ENCODE results near the gene KLHL13.
A peak's percentile ranks its signal among the peaks of the same experiment; 100 is the strongest.

The KLHL13 gene

DNA sequence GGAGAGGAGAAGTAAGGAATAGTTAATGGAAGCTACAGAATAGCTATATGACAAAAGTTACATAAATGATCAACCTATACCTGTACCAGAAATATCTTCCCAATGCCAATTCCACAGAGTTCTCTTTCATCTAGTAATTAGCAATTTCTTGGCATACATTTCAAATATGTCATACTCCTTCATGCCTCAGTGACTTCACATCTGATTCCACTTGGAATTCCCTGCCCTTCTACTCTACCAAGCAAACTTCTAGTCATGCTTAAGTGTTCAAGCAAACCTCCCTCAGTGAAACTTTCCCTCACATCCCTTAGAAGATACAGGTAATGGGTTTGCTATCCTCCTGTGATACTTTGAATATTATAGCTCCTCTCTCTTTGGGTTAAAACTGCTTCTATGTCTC lies 127.1 kb downstream of the KLHL13 start:
- TF ChIP-seq, protein P1, sequence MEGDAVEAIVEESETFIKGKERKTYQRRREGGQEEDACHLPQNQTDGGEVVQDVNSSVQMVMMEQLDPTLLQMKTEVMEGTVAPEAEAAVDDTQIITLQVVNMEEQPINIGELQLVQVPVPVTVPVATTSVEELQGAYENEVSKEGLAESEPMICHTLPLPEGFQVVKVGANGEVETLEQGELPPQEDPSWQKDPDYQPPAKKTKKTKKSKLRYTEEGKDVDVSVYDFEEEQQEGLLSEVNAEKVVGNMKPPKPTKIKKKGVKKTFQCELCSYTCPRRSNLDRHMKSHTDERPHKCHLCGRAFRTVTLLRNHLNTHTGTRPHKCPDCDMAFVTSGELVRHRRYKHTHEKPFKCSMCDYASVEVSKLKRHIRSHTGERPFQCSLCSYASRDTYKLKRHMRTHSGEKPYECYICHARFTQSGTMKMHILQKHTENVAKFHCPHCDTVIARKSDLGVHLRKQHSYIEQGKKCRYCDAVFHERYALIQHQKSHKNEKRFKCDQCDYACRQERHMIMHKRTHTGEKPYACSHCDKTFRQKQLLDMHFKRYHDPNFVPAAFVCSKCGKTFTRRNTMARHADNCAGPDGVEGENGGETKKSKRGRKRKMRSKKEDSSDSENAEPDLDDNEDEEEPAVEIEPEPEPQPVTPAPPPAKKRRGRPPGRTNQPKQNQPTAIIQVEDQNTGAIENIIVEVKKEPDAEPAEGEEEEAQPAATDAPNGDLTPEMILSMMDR (IDR thresholded peaks at IDR 0.05; ENCODE audit: extremely low read depth, missing control alignments), result no peak
- no peak for DNase-seq (ENCODE audit: low spot score)

DNA sequence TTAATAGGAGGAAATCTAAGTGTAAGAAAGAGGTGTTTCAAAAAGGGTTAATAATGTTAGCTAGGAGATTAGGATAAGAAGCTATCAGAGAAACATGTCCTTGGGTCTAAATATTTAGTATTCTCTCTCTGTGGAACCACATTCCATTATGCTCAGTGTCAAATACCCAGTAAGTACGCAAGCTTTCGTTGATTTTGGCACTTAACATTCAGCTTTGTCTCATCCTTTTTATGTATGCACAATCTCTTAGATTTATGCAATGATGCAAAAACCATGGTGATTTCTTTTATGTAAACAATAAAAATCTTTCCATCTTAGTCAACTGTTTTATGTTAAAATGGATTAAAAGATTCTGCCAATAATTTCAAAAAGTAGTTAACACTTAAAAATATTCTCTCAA lies 129.2 kb downstream of the KLHL13 start:
- DNase-seq (ENCODE audit: low spot score), result no peak
- TF ChIP-seq, protein P1 (IDR thresholded peaks at IDR 0.05; ENCODE audit: extremely low read depth, missing control alignments), result no peak

DNA sequence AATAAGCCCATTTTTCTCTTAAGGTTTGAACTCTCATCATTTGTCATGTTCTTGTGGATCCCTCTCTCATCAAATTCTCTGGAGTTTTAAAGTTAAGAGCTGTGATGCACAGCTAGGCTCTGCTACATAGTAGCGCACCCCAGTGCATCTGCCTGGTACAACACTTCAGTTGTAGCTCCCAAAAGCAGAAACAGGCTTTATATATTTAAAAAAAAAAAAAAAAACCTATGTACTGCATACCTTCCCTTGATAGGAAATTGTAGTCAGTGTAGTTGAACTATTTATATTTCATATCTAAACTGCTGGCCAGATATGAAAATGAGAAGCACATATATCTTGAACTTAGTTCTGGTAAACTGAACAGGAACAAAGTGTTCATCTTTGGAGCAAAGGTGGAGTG lies 131.4 kb downstream of the KLHL13 start:
- DNase-seq (ENCODE audit: low spot score), result no peak

DNA sequence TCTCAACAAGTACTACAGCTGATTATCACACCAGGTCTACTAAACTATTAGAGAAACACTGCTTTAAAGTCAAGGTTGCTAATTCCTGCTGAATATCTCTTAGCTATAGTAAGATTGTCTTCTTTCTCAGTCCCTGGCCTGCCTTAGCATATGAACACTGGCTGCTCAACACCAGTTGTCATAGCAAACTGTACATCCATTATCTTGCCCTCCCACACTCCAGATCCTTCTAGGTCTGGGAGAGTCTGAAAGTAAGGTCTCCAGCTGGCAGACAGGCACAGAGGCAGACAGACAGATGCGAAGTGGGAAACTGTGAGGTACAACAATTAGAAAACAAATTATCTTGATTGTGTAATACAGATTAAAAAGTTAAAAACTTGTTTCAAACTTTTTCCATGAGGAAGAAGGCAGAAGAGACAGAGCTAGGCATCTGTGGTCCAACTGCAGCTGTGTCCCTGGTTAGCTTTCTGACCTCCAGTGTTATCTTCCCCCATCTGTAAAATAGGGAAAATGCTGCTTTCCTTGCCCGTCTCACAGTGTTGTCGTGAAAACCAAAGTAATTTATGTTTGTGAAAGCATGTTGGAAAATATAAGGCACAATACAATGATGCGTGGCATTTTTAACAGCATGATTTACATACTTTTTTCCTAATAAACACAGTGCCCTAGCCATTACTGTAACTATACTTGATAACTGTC lies 133.8 kb downstream of the KLHL13 start:
- TF ChIP-seq, protein P1 (IDR thresholded peaks at IDR 0.05; ENCODE audit: extremely low read depth, missing control alignments), result no peak

More for the DNA sequence above, 131.4 kb downstream of the KLHL13 start:
- TF ChIP-seq, protein P1 (IDR thresholded peaks at IDR 0.05; ENCODE audit: extremely low read depth, missing control alignments), result peak; percentile 4

DNA sequence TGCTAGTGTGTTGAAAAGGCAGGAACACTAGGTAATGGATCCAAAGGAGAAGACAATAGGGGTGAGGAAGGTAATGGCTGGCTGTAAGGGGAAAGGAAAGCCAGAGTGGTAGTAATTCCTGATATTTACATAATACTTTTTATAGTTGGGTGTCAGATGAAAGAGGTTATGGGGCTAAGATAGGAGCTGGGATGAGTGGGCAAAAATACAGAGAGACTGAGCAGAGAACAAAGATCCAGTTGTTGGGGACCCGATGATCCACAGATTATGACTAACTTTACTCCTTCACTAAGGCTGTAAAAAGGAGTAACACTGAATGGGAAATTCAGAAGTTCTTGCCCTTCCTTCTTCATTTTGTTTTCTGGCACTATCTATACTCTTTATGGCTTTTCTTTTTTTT lies 138.2 kb downstream of the KLHL13 start:
- no peak for DNase-seq (ENCODE audit: low spot score)
- TF ChIP-seq, protein P1 (IDR thresholded peaks at IDR 0.05; ENCODE audit: extremely low read depth, missing control alignments), result no peak

More for the DNA sequence above, 133.8 kb downstream of the KLHL13 start:
- DNase-seq (ENCODE audit: low spot score), result no peak

DNA sequence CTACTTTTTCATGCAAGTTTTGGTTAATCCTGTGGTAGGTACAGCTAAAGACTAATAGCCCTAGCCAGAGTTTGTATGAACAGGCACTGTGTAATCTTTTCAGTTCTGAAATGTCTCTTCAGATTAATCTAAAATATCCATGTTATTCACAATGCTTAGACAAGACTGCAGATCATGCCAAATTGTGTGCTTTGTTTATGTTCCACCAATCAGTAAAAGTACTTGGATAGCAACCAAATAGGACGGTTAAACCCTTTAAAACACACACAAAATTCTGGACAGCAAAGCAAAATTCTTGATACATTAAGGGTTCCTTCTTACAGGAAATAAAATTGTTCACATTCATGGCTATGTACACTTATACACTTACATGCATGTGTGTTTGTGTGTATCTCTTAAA lies 139.1 kb downstream of the KLHL13 start:
- no peak for DNase-seq (ENCODE audit: low spot score)
- TF ChIP-seq, protein P1 (IDR thresholded peaks at IDR 0.05; ENCODE audit: extremely low read depth, missing control alignments), result no peak

DNA sequence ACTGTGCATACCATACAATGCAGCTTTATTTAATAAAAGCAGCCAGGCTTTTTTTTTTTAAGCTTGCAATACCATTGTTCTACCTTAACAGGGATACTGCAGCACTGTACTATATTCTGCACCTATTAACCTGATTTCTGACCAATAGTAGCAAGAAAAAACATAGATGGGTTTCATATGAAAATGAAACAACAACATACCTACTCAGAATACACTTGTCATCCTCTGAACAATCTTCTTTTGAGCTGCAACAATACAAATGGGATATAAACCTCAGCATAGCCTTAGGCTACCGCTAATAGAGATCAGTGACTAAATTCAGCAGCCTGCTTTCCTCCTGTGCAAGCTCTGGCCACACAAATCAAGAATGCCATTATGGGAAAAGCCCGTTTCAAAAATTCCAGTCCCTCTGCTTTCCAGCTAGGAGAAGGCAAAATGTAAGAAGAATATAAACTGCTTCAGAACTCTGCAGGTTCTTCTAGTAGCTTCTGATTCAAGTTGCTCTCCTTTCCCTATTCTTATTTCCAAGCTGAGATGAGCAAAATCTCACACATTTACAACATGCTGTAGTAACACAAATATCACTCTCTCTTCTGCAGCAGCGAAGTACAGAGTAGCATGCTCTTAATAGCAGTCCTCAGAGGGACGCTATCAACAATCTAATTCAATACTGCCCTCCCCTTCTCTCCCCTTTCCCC lies 143.4 kb downstream of the KLHL13 start:
- no peak for DNase-seq (ENCODE audit: low spot score)
- TF ChIP-seq, protein P1 (IDR thresholded peaks at IDR 0.05; ENCODE audit: extremely low read depth, missing control alignments), result no peak

Measured in GM20000 (cell line).